WERI-Rb-1 (cell line): Measurements from ENCODE around the gene CS.
"Not testable (repeated sequence)": the region's sequence is repeated elsewhere in the genome, so short reads cannot be mapped to it uniquely, and the experiment has no call there.

Source experiments
- DNase-seq: peaks from one replicate; pipeline ENCODE4 v3.0.0-alpha.2; 2020
- H3K27ac ChIP-seq: fragments of 250-450 bp; sonication (Bioruptor Pico); 2 replicates; pipeline ENCODE4 v1.5.1; 2020; ENCODE audit warnings: mild to moderate bottlenecking, moderate library complexity
- H3K27me3 ChIP-seq: fragments of 250-450 bp; sonication (Bioruptor Pico); 2 replicates; pipeline ENCODE4 v1.5.1; 2021; ENCODE audit warnings: mild to moderate bottlenecking, low read depth, moderate library complexity; ENCODE audit not compliant: insufficient read depth, severe bottlenecking
- H3K36me3 ChIP-seq: fragments of 250-450 bp; sonication (Bioruptor Pico); 2 replicates; pipeline ENCODE4 v1.5.1; 2020; ENCODE audit warnings: mild to moderate bottlenecking, moderate library complexity
- H3K4me3 ChIP-seq: 2 replicates; pipeline ENCODE4 v1.5.1; 2011; ENCODE audit warnings: low read depth, mild to moderate bottlenecking, control low read depth, low read length
- H3K9me3 ChIP-seq: fragments of 250-450 bp; sonication (Bioruptor Pico); 2 replicates; pipeline ENCODE4 v1.5.1; 2021; ENCODE audit warnings: mild to moderate bottlenecking, moderate library complexity; ENCODE audit not compliant: severe bottlenecking
- TF ChIP-seq, protein P1 (sequence below): IDR thresholded peaks from 2 replicates; pipeline ENCODE4 v1.5.1; 2011; ENCODE audit warnings: low read depth, mild to moderate bottlenecking, control low read depth, inconsistent platforms, low read length

CS gene

DNA sequence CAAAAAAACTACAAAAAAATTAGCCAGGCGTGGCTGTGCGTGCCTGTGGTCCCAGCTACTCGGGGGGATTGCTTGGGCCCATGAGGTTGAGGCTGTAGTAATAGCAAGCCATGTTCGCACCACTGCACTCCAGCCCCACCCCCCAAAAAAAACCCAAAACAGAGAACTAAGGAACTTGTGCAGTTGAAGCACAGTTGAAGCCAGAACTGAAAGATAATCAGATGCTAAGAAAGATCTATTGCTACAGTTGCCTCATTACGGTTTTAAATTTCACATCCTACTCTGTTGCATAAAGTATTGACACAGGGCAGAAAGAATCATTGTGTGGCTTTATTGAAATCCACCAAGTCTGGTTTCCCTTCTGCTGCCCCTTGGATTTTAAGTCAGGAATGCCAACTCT, 3.8 kb downstream of the CS start:
- no peak overlapping the region for H3K27ac ChIP-seq
- H3K36me3 ChIP-seq: peaks cover 62% of the 10 kb centered on the region
- no peak for DNase-seq
- no peaks in the 10 kb centered on the region for H3K27me3 ChIP-seq
- H3K4me3 ChIP-seq: no peak overlapping the region
- H3K9me3 ChIP-seq: no peaks in the 10 kb centered on the region
- TF ChIP-seq, protein P1, sequence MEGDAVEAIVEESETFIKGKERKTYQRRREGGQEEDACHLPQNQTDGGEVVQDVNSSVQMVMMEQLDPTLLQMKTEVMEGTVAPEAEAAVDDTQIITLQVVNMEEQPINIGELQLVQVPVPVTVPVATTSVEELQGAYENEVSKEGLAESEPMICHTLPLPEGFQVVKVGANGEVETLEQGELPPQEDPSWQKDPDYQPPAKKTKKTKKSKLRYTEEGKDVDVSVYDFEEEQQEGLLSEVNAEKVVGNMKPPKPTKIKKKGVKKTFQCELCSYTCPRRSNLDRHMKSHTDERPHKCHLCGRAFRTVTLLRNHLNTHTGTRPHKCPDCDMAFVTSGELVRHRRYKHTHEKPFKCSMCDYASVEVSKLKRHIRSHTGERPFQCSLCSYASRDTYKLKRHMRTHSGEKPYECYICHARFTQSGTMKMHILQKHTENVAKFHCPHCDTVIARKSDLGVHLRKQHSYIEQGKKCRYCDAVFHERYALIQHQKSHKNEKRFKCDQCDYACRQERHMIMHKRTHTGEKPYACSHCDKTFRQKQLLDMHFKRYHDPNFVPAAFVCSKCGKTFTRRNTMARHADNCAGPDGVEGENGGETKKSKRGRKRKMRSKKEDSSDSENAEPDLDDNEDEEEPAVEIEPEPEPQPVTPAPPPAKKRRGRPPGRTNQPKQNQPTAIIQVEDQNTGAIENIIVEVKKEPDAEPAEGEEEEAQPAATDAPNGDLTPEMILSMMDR: no peak

- no peak for DNase-seq
- H3K27me3 ChIP-seq: no peaks in the 10 kb centered on the region
- H3K4me3 ChIP-seq: no peak overlapping the region
- H3K27ac ChIP-seq: no peak overlapping the region
- peaks cover 84% of the 10 kb centered on the region for H3K36me3 ChIP-seq
- TF ChIP-seq, protein P1: no peak
- H3K9me3 ChIP-seq: no peaks in the 10 kb centered on the region
Measured at GRCh38 chr12:56293795-56294194, 6.3 kb downstream of the CS start.

- H3K27me3 ChIP-seq: no peaks in the 10 kb centered on the region
- H3K9me3 ChIP-seq: no peaks in the 10 kb centered on the region
- peaks cover 75% of the 10 kb centered on the region for H3K36me3 ChIP-seq
- peak overlapping the region; percentile 62 for H3K27ac ChIP-seq
- DNase-seq: no peak
- TF ChIP-seq, protein P1: no peak
- no peak overlapping the region for H3K4me3 ChIP-seq
Measured at GRCh38 chr12:56288705-56289387, 11.3 kb downstream of the CS start.

GRCh38 chr12:56286044-56286830, 13.9 kb downstream of the CS start:
- peak overlapping the region; percentile 62 for H3K27ac ChIP-seq
- H3K36me3 ChIP-seq: peaks cover 81% of the 10 kb centered on the region
- no peak for DNase-seq
- no peak overlapping the region for H3K4me3 ChIP-seq
- H3K27me3 ChIP-seq: no peaks in the 10 kb centered on the region
- TF ChIP-seq, protein P1: no peak
- no peaks in the 10 kb centered on the region for H3K9me3 ChIP-seq

DNA sequence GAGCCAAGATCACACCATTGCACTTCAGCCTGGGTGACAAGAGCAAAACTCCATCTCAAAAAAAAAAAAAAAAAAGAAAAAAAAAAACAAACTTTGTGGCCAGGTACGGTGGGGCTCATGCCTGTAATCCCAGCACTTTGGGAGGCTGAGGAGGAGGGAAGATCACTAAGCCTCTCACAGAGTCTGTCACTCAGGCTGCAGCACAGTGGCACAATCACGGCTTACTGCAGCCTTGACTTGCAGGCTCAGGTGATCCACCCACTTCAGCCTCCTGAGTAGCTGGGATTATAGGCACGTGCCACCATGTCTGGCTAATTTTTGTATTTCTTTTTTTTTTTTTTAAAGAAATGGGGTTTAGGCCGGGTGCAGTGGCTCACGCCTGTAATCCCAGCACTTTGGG, 15.9 kb downstream of the CS start:
- not testable (repeated sequence) for H3K4me3 ChIP-seq, H3K9me3 ChIP-seq, H3K27me3 ChIP-seq, H3K27ac ChIP-seq
- DNase-seq: peak; percentile 56
- H3K36me3 ChIP-seq: peaks cover 81% of the 10 kb centered on the region

- peaks cover 85% of the 10 kb centered on the region for H3K36me3 ChIP-seq
- TF ChIP-seq, protein P1: no peak
Measured at GRCh38 chr12:56282579-56282978, 17.6 kb downstream of the CS start.

More at GRCh38 chr12:56282579-56282978, 17.6 kb downstream of the CS start:
- DNase-seq: no peak
- H3K27me3 ChIP-seq: no peaks in the 10 kb centered on the region
- no peak overlapping the region for H3K27ac ChIP-seq
- H3K4me3 ChIP-seq: no peak overlapping the region
- H3K9me3 ChIP-seq: no peaks in the 10 kb centered on the region
